Measurements from ENCODE around the gene SVOP.
"Not testable (repeated sequence)": the region's sequence is repeated elsewhere in the genome, so short reads cannot be mapped to it uniquely, and the experiment has no call there.

SVOP gene

GRCh38 chr12:108875682-108876361 is 145.0 kb downstream of the SVOP start:
- DNase-seq (ENCODE audit: low read depth), result no peak
- H3K4me3 ChIP-seq (ENCODE audit: control insufficient read depth, low read depth, low read length), result no peak overlapping the region
- TF ChIP-seq, protein P1, sequence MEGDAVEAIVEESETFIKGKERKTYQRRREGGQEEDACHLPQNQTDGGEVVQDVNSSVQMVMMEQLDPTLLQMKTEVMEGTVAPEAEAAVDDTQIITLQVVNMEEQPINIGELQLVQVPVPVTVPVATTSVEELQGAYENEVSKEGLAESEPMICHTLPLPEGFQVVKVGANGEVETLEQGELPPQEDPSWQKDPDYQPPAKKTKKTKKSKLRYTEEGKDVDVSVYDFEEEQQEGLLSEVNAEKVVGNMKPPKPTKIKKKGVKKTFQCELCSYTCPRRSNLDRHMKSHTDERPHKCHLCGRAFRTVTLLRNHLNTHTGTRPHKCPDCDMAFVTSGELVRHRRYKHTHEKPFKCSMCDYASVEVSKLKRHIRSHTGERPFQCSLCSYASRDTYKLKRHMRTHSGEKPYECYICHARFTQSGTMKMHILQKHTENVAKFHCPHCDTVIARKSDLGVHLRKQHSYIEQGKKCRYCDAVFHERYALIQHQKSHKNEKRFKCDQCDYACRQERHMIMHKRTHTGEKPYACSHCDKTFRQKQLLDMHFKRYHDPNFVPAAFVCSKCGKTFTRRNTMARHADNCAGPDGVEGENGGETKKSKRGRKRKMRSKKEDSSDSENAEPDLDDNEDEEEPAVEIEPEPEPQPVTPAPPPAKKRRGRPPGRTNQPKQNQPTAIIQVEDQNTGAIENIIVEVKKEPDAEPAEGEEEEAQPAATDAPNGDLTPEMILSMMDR (IDR thresholded peaks at IDR 0.05; ENCODE audit: control insufficient read depth, insufficient read depth, low read depth, low read length, missing control alignments), result no peak

GRCh38 chr12:108875280-108875679 is 145.6 kb downstream of the SVOP start:
- no peak overlapping the region for H3K4me3 ChIP-seq (ENCODE audit: control insufficient read depth, low read depth, low read length)
- no peak for DNase-seq (ENCODE audit: low read depth)
- TF ChIP-seq, protein P1 (IDR thresholded peaks at IDR 0.05; ENCODE audit: control insufficient read depth, insufficient read depth, low read depth, low read length, missing control alignments), result no peak

DNA sequence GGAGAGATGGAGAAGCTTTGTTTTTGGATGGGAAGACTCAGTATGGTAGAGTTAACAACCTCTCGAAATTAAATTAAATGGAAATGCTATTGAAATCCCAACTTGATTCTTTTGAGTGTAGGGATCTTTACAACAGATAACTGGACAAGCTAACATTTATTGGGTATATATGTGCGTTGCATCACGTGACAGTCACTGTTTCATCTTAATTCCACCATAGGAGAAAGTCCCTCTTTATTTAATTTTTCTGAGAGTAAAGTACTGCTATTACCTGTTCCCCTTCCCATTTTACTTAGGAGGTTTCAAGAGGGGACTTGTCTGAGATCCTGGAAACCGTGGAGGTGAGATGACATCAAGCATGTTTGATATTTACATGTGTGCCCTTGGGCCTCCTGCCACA is 152.1 kb downstream of the SVOP start:
- TF ChIP-seq, protein P1 (IDR thresholded peaks at IDR 0.05; ENCODE audit: control insufficient read depth, insufficient read depth, low read depth, low read length, missing control alignments), result no peak
- no peak for DNase-seq (ENCODE audit: low read depth)
- H3K4me3 ChIP-seq (ENCODE audit: control insufficient read depth, low read depth, low read length), result no peak overlapping the region

GRCh38 chr12:108866083-108866482 is 154.8 kb downstream of the SVOP start:
- H3K4me3 ChIP-seq (ENCODE audit: control insufficient read depth, low read depth, low read length); DNase-seq (ENCODE audit: low read depth): not testable (repeated sequence)

- H3K4me3 ChIP-seq (ENCODE audit: control insufficient read depth, low read depth, low read length), result no peak overlapping the region
- DNase-seq (ENCODE audit: low read depth), result no peak
- TF ChIP-seq, protein P1 (IDR thresholded peaks at IDR 0.05; ENCODE audit: control insufficient read depth, insufficient read depth, low read depth, low read length, missing control alignments), result no peak
These were observed 155.7 kb downstream of the SVOP start for GRCh38 chr12:108865169-108865568.

GRCh38 chr12:108862588-108862959 is 158.3 kb downstream of the SVOP start:
- TF ChIP-seq, protein P1 (IDR thresholded peaks at IDR 0.05; ENCODE audit: control insufficient read depth, insufficient read depth, low read depth, low read length, missing control alignments), result no peak
- DNase-seq (ENCODE audit: low read depth), result no peak
- H3K4me3 ChIP-seq (ENCODE audit: control insufficient read depth, low read depth, low read length), result no peak overlapping the region

DNA sequence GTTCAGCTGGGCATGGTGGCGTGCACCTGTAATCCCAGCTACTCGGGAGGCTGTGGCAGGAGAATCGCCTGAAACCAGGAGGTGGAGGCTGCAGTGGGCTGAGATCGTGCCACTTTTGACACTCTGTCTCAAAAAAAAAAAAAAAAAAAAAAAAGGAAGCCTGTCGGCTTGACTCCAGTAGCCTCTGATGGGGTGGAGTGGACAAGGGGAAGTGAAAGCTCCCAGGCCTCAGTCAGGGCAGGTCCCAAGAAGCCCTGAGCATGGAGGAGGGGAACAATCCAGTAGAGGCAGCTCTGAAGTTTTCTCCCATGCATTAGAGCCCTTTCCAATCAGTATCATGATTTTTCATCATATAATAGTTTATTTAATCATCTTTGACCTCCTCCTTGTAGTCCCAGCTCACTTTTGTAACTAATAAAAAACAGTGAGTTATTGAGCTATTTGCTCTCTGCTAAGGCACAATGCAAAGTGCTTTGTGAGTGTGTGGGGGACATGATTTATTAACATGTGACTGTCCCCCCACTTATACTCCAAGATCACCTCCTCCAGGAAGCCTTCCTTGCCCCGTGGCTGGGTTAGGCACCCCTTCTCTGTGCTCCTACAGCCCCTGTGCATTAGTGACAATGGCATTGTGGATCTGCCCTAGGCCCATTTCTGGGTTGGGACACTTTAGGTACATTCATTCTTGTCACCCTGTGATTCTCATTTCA is 158.8 kb downstream of the SVOP start:
- no peak for DNase-seq (ENCODE audit: low read depth)
- TF ChIP-seq, protein P1 (IDR thresholded peaks at IDR 0.05; ENCODE audit: control insufficient read depth, insufficient read depth, low read depth, low read length, missing control alignments), result no peak

More for the DNA sequence above, 158.8 kb downstream of the SVOP start:
- H3K4me3 ChIP-seq (ENCODE audit: control insufficient read depth, low read depth, low read length), result no peak overlapping the region

All from AG09309 (cell line).